ENCODE results near the gene NFIX.
A peak's percentile ranks its signal among the peaks of the same experiment; 100 is the strongest.

The NFIX gene

GRCh38 chr19:13005861-13006370 is 10.6 kb downstream of the NFIX start:
- no peak overlapping the region for H3K9ac ChIP-seq (ENCODE audit: low read length)
- no peak overlapping the region for H3K27ac ChIP-seq (ENCODE audit: low read length)
- H3K4me3 ChIP-seq (ENCODE audit: low read length), result no peak overlapping the region
- peaks cover 91% of the 10 kb centered on the region for H3K27me3 ChIP-seq (ENCODE audit: control insufficient read depth, insufficient read depth, low read length)
- no peaks in the 10 kb centered on the region for H3K9me3 ChIP-seq (ENCODE audit: control insufficient read depth, low read depth, low read length)
- H3K4me1 ChIP-seq (ENCODE audit: control insufficient read depth, low read depth, low read length), result no peaks in the 10 kb centered on the region
- H3K36me3 ChIP-seq (ENCODE audit: control insufficient read depth, low read depth, low read length), result no peaks in the 10 kb centered on the region

- no peaks in the 10 kb centered on the region for H3K4me1 ChIP-seq (ENCODE audit: control insufficient read depth, low read depth, low read length)
- no peaks in the 10 kb centered on the region for H3K9me3 ChIP-seq (ENCODE audit: control insufficient read depth, low read depth, low read length)
- H3K4me3 ChIP-seq (ENCODE audit: low read length), result no peak overlapping the region
- no peak overlapping the region for H3K9ac ChIP-seq (ENCODE audit: low read length)
- no peaks in the 10 kb centered on the region for H3K36me3 ChIP-seq (ENCODE audit: control insufficient read depth, low read depth, low read length)
- no peak overlapping the region for H3K27ac ChIP-seq (ENCODE audit: low read length)
- H3K27me3 ChIP-seq (ENCODE audit: control insufficient read depth, insufficient read depth, low read length), result peaks cover 91% of the 10 kb centered on the region
These were observed 11.4 kb downstream of the NFIX start for GRCh38 chr19:13006431-13007281.

- H3K27ac ChIP-seq (ENCODE audit: low read length), result no peak overlapping the region
- peaks cover 99% of the 10 kb centered on the region for H3K27me3 ChIP-seq (ENCODE audit: control insufficient read depth, insufficient read depth, low read length)
- no peak overlapping the region for H3K9ac ChIP-seq (ENCODE audit: low read length)
- H3K4me1 ChIP-seq (ENCODE audit: control insufficient read depth, low read depth, low read length), result no peaks in the 10 kb centered on the region
- H3K36me3 ChIP-seq (ENCODE audit: control insufficient read depth, low read depth, low read length), result no peaks in the 10 kb centered on the region
- no peaks in the 10 kb centered on the region for H3K9me3 ChIP-seq (ENCODE audit: control insufficient read depth, low read depth, low read length)
- no peak overlapping the region for H3K4me3 ChIP-seq (ENCODE audit: low read length)
These were observed 12.2 kb downstream of the NFIX start for GRCh38 chr19:13007292-13008045.

- Histone ChIP-seq H3K4me1 (ENCODE audit: control insufficient read depth, low read depth, low read length) (no peaks in the 10 kb centered on the region), H3K9ac (ENCODE audit: low read length) (no peak overlapping the region), H3K9me3 (ENCODE audit: control insufficient read depth, low read depth, low read length) (no peaks in the 10 kb centered on the region), H3K4me3 (ENCODE audit: low read length) (no peak overlapping the region), H3K36me3 (ENCODE audit: control insufficient read depth, low read depth, low read length) (no peaks in the 10 kb centered on the region), H3K27ac (ENCODE audit: low read length) (no peak overlapping the region), H3K27me3 (ENCODE audit: control insufficient read depth, insufficient read depth, low read length) (peaks cover 100% of the 10 kb centered on the region)
These were observed 13.9 kb downstream of the NFIX start for GRCh38 chr19:13008926-13009787.

GRCh38 chr19:13010038-13010991 is 15.0 kb downstream of the NFIX start:
- H3K9ac ChIP-seq (ENCODE audit: low read length), result no peak overlapping the region
- no peaks in the 10 kb centered on the region for H3K9me3 ChIP-seq (ENCODE audit: control insufficient read depth, low read depth, low read length)
- H3K27ac ChIP-seq (ENCODE audit: low read length), result no peak overlapping the region
- H3K36me3 ChIP-seq (ENCODE audit: control insufficient read depth, low read depth, low read length), result no peaks in the 10 kb centered on the region
- H3K27me3 ChIP-seq (ENCODE audit: control insufficient read depth, insufficient read depth, low read length), result peaks cover 100% of the 10 kb centered on the region
- H3K4me1 ChIP-seq (ENCODE audit: control insufficient read depth, low read depth, low read length), result no peaks in the 10 kb centered on the region
- no peak overlapping the region for H3K4me3 ChIP-seq (ENCODE audit: low read length)

DNA sequence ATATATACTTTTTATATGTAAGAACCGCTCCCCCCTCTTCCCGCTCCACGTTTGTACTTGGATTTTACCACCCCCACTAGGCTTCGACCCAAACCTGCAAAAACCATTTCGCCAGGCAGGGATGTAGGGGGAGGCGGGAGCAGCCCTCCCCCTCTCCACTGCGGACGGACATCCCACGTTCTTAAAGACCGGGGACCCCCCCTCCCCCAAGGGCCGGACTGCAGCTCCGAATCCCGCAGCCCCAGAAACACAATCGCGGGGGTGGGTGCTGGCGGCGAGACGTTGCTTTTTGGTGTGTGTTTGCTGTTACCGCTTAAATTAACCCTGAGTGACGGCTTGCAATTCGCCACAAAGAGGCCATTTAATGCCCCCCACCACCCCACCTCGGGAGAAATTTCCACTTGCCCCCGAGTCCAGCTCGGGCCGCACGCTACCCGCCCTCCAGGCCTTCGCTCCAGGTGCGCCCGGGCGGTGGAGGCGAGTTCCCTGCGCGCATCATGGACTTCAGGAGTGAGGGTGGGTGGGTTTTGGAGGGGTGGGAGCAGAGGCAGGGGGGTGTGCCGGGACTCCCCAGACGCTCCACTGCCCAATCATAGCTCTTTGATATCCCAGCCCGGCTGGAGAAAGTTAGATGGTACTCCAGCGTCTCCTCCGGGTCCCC is 15.8 kb downstream of the NFIX start:
- Histone ChIP-seq H3K27me3 (ENCODE audit: control insufficient read depth, insufficient read depth, low read length) (peaks cover 100% of the 10 kb centered on the region), H3K36me3 (ENCODE audit: control insufficient read depth, low read depth, low read length) (no peaks in the 10 kb centered on the region), H3K9ac (ENCODE audit: low read length) (no peak overlapping the region), H3K27ac (ENCODE audit: low read length) (no peak overlapping the region), H3K9me3 (ENCODE audit: control insufficient read depth, low read depth, low read length) (no peaks in the 10 kb centered on the region), H3K4me1 (ENCODE audit: control insufficient read depth, low read depth, low read length) (no peaks in the 10 kb centered on the region), H3K4me3 (ENCODE audit: low read length) (no peak overlapping the region)

DNA sequence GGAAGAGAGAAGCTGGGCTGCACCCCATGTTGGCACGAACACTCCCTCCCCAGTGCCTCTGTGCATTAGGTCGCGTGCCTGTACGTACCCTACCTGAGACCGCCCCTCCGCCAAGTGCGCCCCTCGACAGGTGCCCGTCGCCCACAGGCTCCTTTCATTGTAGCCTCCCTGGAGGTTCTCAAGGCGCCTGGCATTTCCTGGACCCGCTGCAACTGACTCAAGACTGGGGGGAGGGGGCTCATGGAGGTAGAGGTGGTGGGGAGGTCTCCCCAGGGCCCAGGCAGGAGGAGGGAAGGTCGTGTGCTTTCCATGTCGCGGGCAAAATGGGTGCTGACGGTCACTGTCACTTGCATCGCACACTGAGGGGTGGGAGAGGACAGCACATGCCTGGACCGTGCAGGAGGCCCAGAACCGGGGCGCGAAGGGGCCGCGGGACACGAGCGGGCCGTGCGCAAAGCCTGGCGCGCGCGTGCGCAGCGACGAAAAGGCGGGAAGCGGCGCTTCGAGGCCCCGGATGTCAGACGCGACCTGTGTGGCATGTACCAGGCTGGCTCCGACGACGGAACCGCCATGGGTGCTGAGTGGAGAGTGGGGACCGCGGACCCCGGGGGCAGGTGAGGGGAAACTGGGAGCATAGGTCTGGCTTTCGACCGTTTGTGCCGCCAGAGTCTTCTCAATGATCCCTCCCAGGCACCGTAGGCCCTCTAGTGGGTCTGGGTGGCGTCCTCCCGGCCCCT is 16.5 kb downstream of the NFIX start:
- Histone ChIP-seq H3K27me3 (ENCODE audit: control insufficient read depth, insufficient read depth, low read length) (peaks cover 100% of the 10 kb centered on the region), H3K36me3 (ENCODE audit: control insufficient read depth, low read depth, low read length) (no peaks in the 10 kb centered on the region), H3K9ac (ENCODE audit: low read length) (no peak overlapping the region), H3K4me3 (ENCODE audit: low read length) (no peak overlapping the region), H3K9me3 (ENCODE audit: control insufficient read depth, low read depth, low read length) (no peaks in the 10 kb centered on the region), H3K4me1 (ENCODE audit: control insufficient read depth, low read depth, low read length) (no peaks in the 10 kb centered on the region), H3K27ac (ENCODE audit: low read length) (no peak overlapping the region)

DNA sequence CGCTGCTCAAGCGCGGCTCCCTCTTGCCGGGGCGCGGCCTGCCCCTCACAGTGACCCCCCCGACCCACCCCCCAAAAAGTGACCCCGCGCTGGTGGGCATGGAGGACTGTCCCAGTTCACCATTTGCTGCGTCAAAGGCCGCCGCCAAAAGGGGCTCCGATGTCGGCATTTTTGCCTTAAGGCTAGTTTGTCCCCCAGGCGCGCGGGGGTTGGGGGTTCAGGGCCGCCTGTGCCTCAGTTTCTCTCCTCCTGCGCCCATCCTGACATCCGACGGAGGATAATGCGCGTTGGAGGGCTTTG is 17.1 kb downstream of the NFIX start:
- H3K27me3 ChIP-seq (ENCODE audit: control insufficient read depth, insufficient read depth, low read length), result peaks cover 100% of the 10 kb centered on the region
- H3K27ac ChIP-seq (ENCODE audit: low read length), result no peak overlapping the region

DNA sequence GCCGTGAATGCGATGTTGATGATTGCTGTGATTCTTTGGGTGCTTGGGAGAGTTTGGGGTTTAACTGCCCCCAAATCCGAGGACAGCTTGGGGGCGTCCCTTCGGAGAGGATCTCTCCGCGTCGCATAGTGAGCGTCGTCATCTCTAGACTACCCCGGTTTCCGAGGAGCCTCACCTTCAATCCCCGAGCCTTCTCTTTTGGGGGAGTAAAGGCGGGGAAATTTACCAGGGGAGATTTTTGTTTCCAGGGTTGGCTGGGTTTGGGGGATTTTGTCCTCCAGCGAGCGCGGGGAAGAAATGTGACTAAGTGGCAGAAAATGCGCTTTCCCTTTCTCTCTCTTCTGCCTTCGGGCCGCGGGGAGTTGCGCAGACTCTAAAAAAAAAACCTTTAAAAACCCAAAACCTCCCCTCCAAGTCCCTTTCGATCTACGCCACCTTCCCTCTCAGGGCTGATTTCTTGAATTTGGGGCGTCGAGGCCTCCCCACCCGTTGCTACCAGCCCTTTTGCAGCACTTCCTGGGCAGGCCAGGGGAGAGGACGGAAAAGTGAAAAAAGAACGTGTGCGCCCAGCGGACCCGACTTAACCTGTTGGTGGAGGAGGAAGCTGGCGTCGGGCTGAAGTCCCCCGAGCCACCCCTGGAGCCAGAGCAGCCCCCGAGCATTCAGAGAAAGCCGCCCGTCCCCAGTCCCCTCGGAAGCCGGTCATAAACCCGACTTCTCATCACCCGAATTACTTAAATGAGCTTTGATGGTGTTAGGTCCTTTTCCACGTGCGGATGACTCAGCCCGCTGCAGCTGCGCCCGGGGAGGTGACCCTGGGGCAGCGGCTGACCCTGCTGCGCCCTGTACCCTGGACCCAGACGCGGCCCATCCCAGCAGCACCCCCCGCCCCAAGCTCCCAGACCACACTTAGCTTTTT is 17.7 kb downstream of the NFIX start:
- H3K4me1 ChIP-seq (ENCODE audit: control insufficient read depth, low read depth, low read length), result peaks cover 6% of the 10 kb centered on the region
- no peak overlapping the region for H3K27ac ChIP-seq (ENCODE audit: low read length)
- no peaks in the 10 kb centered on the region for H3K9me3 ChIP-seq (ENCODE audit: control insufficient read depth, low read depth, low read length)
- H3K4me3 ChIP-seq (ENCODE audit: low read length), result peak overlapping the region; percentile 20
- H3K27me3 ChIP-seq (ENCODE audit: control insufficient read depth, insufficient read depth, low read length), result peaks cover 100% of the 10 kb centered on the region
- H3K9ac ChIP-seq (ENCODE audit: low read length), result no peak overlapping the region
- no peaks in the 10 kb centered on the region for H3K36me3 ChIP-seq (ENCODE audit: control insufficient read depth, low read depth, low read length)

More for the DNA sequence above, 17.1 kb downstream of the NFIX start:
- no peak overlapping the region for H3K9ac ChIP-seq (ENCODE audit: low read length)
- H3K36me3 ChIP-seq (ENCODE audit: control insufficient read depth, low read depth, low read length), result no peaks in the 10 kb centered on the region
- H3K4me1 ChIP-seq (ENCODE audit: control insufficient read depth, low read depth, low read length), result peaks cover under 1% of the 10 kb centered on the region
- peak overlapping the region; percentile 20 for H3K4me3 ChIP-seq (ENCODE audit: low read length)
- H3K9me3 ChIP-seq (ENCODE audit: control insufficient read depth, low read depth, low read length), result no peaks in the 10 kb centered on the region

Data from iPS-18a (cell line).